ENCODE results near the gene FAAP20. TPM values are rescaled to one million over a fixed set of nuclear protein-coding genes. Genes with fewer than 3 reads are reported as not detected.
A peak's percentile ranks its signal among the peaks of the same experiment; 100 is the strongest.

Gene FAAP20, protein sequence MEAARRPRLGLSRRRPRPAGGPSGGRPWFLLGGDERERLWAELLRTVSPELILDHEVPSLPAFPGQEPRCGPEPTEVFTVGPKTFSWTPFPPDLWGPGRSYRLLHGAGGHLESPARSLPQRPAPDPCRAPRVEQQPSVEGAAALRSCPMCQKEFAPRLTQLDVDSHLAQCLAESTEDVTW
- 38.4 and 51.9 TPM in 2 replicates for total RNA-seq (2014; rRNA removed; shearing (Covaris generic))
- 115 and 132 TPM in 2 replicates for polyA plus RNA-seq (2015; cell fraction: cytosol; rRNA removed)
- 46.8 and 47.5 TPM in 2 replicates for polyA plus RNA-seq (2015; cell fraction: nucleus; rRNA removed)

DNA sequence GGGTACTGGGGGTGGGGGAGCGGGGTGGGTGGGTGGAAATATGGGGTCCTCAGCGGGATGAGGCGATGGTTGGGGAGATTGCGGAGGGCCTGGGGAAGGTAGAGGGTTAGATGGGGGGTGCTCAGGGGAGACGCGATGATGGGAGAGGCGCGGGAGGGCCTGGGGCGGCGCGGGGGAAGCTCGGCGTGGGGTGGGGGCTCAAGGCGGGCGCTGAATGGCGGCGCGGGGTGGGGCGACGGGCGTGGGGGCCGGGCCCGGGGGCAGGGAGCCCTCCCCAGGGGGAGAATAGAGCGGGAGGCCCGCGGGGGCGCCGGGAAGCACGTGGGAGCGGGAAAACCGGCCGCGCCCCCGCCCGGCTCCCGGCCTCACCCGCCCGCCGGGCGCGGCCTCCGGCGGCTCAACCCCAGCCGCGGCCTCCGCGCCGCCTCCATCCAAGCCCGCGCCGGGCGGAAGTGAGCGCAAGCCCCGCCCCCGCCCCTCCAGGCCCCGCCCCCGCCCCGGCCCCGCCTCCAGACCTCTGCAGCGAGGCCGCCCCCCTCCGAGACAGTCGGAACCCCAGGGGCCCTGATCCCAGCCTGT, at the start of gene FAAP20:
Gene FAAP20 (minus strand): TSS at position 454 of the 579 bp plus-strand sequence. CDS start 23 bp downstream, at position 431.
- DNase-seq (ENCODE audit: low read depth), result no peak

DNA sequence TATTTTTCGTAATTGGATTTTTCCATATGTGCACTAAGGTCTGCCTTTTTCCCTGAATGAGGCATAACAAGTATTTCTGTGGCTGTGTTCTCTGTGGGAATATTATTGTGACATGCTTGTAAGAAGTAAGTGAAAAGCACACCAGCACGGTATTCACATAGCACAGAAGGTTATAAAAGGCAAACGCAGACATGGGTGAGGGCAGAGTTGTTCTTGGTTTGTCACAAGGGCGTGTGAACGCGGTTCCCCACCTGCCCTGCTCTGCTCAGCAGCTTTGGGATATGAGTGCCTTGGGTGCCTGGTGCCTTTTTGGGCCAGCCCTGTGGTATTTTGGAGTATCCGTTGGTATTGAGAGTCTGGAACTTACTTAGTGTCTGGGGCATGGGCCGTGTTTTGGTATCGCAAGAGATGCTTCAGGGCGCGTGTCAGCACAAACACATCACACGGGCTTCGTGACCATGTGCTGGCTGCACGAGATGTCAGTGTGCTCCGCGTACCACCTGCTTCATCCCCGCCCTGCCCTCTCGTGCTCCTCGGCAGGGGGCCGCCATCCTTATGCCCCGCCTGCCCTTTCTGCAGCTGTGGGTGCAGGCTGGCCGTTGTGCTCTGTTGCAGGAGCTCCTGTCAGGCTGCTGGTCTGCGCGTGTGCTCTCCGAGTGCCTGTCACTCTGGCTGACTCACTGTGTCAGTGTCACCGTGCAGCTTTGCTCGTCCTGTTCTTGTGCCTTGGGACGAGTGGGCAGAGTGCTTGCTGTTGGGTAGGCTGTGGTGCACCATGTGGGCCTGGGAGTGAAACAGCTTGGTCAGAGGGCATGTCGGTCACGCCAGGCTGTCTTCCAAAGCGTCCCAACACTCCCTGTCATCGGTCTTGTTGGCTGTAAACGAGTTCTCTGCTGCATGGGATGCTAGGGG, 48.5 kb upstream of the FAAP20 start:
- no peak for DNase-seq (ENCODE audit: low read depth)

DNA sequence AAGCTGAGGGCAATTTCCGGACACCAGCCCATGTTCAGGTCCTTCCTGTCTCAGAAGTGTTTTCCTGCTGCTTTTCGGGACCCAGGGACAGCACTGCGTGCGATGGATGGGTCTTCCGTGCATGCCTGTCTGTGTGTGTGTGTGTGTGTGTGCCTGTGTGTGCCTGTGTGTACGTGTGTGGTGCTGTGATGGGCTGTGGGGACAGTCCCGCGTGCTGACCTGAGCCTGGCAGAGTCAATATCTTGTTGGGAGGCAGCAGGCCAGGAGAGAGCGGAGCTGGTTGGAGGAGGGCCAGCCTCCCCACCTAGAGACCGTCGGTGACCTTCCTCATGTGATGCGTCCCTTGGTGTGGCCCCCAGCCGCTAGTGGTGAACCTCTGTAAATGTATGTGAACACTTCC, 47.2 kb upstream of the FAAP20 start:
- no peak for DNase-seq (ENCODE audit: low read depth)

DNA sequence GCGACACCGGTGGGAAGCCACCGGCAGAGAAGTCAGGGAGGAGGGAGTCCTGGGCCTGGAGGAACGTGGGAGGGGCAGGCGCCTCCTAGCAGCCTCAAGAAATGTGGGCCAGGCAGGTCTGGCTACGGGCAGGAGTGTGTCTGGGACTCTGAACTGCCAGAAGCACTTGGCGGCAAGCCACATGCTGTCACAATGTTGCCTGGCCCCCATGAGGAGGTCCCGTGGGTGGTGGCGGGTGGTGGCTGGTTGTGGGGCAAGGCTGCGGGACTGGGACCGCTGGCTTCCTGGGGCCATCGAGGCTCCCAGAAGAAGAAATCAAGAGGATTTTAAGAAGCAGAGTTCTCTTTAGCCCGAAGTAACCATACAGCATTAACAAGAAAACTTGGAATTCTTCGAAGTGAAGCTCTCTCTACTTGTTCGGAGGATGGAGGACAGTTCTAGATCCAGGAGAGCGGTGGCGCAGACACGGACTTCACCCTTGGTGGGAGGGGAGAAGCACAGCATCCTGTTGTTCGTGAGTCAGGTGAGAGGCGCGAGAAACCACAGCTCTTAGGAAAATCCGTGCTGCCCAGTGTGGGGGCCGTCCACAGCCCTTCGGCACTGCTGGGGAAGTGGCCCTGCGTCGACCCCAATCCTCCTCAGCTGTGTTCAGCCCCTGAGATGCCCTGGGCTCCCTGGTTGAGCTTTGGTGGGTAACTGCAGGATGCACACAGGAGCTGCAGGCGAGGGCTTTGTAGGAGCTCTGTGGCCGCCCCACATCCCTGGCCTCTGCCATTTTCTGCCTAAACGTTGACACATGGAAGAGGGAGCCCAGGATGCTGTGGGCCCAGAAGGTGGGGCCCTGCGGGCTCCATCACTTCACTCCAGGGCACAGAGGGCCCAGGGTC, 45.9 kb upstream of the FAAP20 start:
- DNase-seq (ENCODE audit: low read depth), result no peak

DNA sequence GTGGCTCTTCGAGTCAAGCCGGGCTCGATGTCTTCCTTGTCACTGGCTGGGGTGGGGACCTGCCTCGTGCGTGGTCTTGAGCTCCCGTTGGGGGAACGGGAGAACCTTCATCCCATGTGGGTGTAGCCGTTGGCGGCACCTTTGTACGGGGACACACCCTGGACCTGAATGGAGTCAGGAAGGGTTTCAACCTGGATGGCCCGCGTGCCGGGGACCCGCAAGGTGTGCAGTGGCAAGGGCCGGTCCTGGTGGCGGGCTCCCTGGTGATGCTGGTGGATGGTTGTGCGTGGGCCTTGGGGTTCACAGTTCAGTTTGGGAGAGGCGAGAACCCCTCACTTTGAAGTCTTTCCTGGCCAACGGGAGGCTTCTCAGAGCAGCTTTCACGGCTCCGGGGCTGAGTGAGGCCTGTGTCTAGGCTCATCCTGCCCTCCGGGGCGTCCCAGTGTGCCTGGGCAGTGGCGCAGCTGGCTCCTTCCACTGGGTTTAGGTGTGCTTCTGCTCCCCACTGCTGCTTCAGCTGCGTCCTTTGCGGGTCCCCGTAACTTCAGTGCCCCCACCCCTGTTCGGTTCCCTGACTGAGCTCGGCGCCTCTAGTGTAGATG, 44.9 kb upstream of the FAAP20 start:
- no peak for DNase-seq (ENCODE audit: low read depth)

DNA sequence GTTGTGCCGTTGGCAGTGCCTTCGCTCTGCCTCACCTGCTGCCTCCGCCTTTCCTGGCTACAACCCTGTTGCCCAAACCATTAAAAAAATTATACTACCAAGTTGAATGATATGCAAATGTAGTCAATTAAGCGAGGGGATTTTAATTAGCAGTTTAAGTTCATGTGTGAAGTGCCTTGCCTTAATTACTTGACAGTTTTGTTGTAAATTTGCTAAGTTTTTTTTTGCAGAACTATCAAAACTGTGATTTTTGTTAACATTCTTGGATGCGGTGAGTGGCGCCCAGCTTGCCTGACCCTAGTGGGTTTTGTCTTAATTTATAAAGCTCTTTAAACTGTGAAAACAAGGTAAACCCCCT, 44.4 kb upstream of the FAAP20 start:
- DNase-seq (ENCODE audit: low read depth), result no peak

DNA sequence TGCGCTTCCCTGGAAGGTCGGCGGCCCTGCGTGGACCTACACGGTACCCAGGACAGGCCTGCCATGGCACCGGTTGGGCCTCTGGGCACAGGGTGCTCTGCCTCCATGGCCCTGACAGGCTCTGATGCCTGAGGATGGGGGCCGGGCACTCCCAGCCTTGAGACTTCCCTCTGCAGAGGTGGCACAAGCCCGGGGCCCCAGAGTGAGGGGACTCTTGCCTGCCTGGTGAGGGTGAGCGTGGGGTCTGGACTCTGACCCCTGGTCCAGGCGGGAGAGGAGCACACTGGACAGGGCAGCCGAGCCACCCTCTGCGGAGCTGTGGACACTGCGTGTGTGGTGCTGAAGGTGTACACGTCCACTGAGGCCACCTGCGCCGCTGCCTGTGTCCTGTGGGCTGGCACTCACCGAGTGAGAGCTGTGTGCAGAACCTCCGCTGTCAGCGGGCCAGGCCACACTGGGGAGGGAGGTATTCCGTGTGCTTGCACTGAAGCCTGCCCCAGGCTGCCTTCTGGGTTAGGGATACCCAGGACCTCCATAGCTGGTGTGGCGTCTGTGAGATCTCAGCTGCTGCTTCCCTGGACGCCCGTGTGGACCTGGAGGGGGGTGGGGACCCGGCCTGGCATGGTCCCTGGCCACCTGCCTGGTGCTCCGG, 43.9 kb upstream of the FAAP20 start:
- DNase-seq (ENCODE audit: low read depth), result no peak

DNA sequence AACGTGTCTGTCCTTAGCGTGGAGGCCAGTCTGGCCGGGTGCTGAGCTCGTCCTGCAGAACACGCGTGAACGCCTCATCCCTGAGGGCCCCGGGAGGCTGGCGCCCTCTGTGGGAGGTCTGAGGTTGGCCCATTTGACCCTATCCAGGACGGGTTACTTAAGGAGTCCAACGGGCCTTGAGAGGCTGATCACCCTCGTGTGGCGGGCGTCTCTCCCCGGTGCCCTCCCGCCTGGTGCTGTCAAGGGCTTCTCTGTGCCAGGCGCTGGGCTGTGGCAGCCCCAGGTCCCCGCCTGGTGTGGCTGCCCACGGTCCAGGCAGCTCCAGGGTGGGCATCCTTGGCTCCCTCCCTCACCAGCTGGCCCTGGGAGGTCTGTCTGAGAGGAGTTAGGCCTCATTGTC, 43.2 kb upstream of the FAAP20 start:
- DNase-seq (ENCODE audit: low read depth), result no peak

DNA sequence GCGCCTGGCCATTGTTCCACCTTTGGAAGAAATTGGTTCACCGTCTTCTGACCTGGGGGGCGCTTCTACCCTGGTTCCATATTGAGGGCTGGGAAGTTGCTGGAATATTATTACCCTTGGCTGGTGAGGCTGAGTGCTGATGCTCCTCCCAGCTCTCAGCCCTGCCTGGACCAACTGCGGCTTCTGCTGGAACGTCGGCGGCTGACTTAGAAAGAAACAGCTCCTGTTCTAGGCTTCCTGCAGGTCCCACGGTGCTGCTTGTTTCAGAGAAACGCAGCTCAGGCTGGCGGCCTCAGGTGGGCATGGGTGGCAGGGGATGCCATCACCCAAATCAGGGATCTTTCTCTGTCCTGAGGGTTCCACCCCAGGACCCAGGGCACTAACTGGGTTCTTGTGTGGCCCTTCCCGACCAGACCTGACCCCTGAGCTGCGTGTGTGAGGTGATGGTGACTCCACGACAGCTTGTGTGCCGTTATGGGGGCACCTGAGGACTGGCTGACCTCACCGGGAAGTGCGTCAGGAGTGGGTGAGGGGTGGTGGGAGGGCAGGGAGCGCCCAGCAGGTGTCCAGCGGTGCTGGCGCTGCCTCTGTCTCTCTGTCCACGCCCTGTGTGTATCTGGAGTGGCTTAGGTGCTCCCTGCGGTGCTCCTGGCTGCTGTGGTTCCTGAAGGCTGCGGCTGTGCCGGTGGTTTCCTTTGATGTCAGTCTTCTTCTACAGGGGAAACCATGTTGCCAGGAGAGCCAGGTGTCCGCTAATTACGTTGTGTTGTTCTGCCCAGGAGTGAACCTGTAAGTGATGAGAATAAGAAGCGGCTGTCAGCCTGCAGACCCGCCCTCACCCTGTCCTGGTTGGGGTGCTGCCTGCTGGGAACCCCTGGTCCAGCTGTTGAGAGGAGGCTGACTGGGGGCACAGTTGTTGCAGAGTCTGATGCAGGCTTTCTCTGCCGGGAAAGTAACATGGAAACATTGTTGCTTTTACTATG, 42.4 kb upstream of the FAAP20 start:
- DNase-seq (ENCODE audit: low read depth), result no peak

DNA sequence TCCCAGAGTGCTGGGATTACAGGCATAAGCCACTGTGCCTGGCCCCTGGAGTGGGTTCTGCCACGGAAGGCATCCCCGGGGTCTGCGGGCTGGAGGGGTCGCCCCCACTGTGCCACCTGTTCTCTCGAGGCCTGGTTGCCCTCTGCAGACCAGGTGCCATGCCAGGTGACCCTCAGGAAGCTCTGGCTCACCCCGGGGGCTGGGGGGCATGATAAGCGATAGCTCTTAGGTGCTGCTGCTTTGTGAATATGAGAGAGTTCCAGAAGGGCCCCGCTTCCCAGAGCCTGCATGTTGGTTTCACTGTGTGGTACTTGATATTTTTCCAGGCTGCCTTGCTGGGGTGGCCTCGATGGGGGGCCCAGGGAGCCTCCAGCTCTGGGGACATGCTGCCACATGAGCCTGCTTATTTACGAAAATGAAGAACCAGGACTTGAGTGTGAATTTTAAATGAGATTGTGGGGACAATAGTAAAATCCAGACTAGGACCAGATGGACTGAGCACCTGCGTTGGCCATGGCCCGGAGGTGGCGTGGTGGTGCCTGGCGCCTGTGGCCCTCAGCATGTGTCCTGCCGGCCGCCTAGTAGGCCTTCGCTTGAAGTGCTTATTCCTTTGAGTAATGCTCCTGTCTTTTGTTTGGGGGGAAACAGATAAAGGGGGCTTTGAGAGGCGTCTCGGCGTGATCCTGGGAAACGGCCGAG, 40.9 kb upstream of the FAAP20 start:
- no peak for DNase-seq (ENCODE audit: low read depth)

DNA sequence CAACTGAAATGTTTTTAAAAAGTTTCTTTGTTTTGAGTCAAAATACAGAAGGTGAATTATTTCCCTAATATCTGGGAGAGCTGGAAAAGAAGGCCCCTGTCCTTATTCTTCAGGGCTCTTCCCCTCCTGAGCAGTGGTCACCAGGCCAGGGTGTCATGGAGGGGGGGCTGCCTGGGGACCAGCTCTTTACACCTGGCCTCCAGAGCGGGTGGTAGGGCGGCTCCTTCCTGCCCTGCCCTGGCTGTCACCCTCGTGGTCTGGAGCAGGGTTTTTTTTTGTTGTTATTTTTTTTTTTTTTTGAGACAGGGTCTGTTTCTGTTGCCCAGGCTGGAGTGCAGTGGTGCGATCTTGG, 40.2 kb upstream of the FAAP20 start:
- no peak for DNase-seq (ENCODE audit: low read depth)

DNA sequence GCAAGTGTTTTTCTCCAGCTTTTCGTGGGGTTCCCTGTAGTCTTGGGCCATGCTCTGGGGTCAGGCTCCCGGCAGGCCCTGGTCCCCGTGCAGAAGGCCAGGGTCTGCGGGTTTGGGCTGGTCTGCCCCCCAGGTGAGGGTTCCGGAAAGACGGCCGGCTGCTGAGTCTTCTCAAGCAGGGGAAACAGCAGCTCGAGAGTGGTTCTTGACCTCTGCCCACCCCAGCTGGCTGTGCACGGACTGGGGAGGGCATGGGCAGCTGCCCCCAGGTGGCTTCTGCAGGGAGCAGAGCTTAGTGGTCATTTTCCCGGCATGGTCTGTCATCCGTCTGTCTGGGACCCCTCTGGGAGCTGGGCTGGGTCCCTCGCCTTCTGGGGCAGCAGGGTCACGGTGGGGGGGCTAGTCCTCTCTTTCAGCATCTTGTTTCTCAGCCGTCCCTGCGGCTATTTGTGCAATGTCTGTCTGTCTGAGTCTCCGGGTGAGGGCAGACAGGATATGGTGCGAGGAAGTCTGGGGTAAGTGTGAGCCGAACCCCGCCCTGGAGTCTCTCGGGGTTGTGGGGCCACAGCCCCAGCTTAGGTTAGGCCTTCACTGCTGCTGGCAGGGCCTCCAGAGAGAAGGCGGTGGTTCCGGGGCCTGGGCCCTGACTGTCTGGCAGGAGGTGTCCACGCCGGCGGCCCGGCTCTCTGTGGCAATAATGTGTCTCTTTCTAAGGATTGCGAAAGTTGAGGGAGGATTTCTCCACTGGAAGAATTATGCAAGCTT, 39.6 kb upstream of the FAAP20 start:
- DNase-seq (ENCODE audit: low read depth), result peak; percentile 66

DNA sequence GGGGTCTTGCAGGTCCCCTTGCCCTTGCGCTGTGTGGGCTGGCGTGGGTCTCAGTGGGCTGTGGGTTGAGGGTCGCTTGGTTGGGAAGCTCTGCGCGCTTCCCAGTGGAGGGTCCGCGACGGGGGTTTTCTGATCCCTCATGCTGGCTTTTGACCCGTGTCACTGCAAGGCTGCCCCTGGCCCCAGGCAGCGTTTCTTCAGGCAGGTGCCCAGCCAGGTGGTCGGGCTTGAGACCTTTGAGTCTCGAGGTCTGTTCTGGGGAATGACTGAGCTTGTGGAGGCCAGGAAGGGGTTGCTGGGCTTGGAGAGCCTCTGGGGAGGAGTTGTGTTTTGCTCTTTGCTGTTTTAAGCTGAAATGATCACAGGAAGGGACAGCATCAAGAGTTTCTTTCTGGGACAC, 38.9 kb upstream of the FAAP20 start:
- DNase-seq (ENCODE audit: low read depth), result no peak

DNA sequence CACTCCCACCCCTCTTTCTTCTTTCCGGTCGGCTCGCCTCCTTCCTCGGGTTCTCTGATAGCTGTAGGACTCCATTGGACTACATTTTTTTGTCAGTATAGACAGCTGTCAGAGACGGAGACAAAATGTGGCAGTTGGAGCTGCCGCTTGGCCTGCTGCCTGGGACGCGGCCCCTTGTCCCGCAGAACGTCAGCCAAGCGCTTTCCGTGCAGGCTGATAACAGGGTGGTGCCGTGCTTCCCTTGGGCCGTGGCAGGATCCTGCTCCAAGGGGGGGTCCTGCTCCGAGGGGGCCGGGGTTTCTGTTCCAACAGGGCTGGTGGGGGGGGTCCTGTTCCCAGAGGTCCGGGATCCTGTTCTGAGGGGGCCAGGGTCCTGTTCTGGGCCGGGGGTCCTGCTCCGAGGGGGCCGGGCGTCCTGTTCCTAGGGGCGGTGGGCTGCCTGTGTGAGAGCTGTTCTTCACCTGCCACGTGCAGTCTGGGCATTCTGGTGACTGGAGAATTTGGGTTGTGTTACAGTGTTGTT, 38.4 kb upstream of the FAAP20 start:
- no peak for DNase-seq (ENCODE audit: low read depth)

DNA sequence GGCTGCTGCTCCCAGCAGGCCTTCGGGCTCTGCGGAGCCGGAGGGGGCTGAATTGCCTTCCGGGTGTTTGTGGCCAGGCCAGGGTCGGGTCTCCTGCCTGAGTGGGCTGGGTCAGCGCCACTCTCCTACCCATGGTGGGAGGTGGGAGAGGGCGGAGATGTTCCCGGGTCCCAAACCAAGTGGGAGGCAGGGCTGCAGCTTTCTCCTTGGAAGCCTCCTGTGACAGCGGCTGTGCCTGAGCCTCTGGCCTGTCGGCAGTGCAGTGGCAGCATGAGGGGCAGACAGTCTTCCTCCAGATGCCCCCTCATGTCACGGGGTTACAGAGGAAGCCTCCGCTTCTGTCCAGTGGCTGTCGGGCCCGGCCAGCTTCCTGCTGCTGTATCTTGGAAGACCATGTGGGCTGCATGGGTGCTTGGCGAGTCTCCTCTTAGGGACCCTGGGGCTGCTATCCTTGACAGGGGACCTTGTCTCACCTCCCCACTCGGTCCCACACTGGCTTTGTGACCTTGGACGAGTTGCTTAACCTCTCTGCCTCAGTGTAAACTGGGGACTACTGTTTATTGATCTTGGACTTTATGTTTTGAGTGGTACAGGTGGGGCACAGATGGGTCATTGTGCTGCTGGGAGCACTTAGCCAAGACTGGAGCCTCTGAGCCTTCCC, 37.8 kb upstream of the FAAP20 start:
- no peak for DNase-seq (ENCODE audit: low read depth)

DNA sequence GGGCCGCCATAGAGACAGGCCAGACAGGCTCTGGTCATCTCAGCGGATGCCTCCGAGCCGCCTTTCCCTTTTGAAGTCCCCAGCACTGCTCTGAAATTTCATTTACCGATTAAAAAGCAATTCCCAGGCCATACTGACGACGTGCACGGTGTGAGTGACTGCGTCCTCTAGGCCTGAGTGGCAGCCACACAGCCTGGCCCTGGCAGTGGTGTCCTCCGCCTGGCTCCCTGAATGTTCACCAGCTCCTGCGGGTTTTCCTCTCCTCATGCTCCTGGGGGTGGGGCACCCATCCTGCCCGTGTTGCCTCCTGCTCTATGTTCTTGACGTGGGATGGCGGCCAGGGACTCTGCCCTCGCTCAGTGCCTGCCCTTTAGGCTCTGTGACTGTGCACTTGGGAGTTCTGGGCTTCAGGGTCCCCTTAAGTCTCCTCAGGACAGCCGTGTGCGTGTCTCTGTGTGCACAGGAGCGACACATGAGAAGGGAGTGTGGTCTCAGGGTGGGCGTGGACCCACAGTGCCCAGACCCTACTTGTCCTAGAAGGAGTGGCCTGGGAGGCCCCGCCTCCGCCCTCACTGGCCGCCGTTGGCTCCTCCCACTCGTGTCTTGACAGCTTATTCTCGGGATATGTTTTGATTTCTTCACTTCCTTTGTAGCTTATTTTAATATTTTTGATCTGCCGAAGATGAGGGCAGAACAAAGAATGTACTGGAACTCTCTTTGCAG, 37.1 kb upstream of the FAAP20 start:
- peak; percentile 77 for DNase-seq (ENCODE audit: low read depth)
